H1 (cell line): ENCODE results near the gene THTPA. TPM values are rescaled to one million over a fixed set of nuclear protein-coding genes. Genes with fewer than 3 reads are reported as not detected.

Experiments used
- CTCF ChIA-PET: fragments of 300-600 bp; sonication (Branson Sonifier 250); formaldehyde crosslinking; loops from one replicate; lab custom pipeline; 2021; ENCODE audit not compliant: partially characterized antibody; lab: Charles Lee
- POLR2A ChIA-PET: fragments of 300-600 bp; sonication (Branson Sonifier 250); formaldehyde crosslinking; loops from one replicate; lab custom pipeline; 2021; ENCODE audit warnings: inconsistent platforms; ENCODE audit not compliant: partially characterized antibody; lab: Charles Lee
- DNase-seq, 2 experiments: peaks; one replicate each; pipeline versions ENCODE4 v3.0.0 to v3.0.0-alpha.2; 2010 to 2022; ENCODE audit warnings: low spot score in 2 of 2, low read depth in 1 of 2, mixed read lengths in 1 of 2
- FAIRE-seq: peaks from 2 replicates; lab custom pipeline; 2011; peaks lifted over from hg19 to GRCh38; lab: Jason Lieb, UNC
- H2AFZ ChIP-seq: 2 replicates; pipeline ENCODE4 v1.8.1; 2012; ENCODE audit warnings: low read length, inconsistent platforms
- H2AK5ac ChIP-seq: 2 replicates; pipeline ENCODE4 v1.6.1; 2013; ENCODE audit warnings: low read depth, low read length
- H2BK120ac ChIP-seq: replicated peaks from 2 replicates; pipeline ENCODE3; 2013; ENCODE audit warnings: low read depth, low read length, inconsistent platforms
- H2BK12ac ChIP-seq: 2 replicates; pipeline ENCODE4 v1.6.1; 2013; ENCODE audit warnings: low read depth, low read length
- H2BK15ac ChIP-seq: 2 replicates; pipeline ENCODE4 v1.6.1; 2013; ENCODE audit warnings: low read length
- H2BK20ac ChIP-seq: 2 replicates; pipeline ENCODE4 v1.6.1; 2013; ENCODE audit warnings: low read length
- H2BK5ac ChIP-seq: 2 replicates; pipeline ENCODE4 v1.6.1; 2013; ENCODE audit warnings: low read depth, low read length
- H3K14ac ChIP-seq: 2 replicates; pipeline ENCODE4 v1.6.1; 2013; ENCODE audit warnings: inconsistent platforms; ENCODE audit not compliant: insufficient read length
- H3K18ac ChIP-seq: 2 replicates; pipeline ENCODE4 v1.6.1; 2013; ENCODE audit warnings: low read length; ENCODE audit errors: extremely low read depth
- H3K23ac ChIP-seq: 2 replicates; pipeline ENCODE4 v1.6.1; 2013; ENCODE audit warnings: inconsistent platforms; ENCODE audit not compliant: insufficient read length
- H3K23me2 ChIP-seq: 2 replicates; pipeline ENCODE4 v1.6.1; 2013; ENCODE audit warnings: low read depth, low read length
- H3K27ac ChIP-seq: 2 replicates; pipeline ENCODE4 v1.6.1; 2011; ENCODE audit warnings: low read depth, low read length, inconsistent platforms
- H3K27me3 ChIP-seq, 4 experiments: replicated peaks in 1 of 4; 1 replicate in 1 of 4; 2 replicates in 3 of 4; pipeline versions ENCODE4 v1.6.1 to v1.8.1; 2011 to 2013; ENCODE audit warnings: low read length in 3 of 4, mild to moderate bottlenecking in 3 of 4, inconsistent platforms in 2 of 4, mixed read lengths in 2 of 4, moderate library complexity in 1 of 4; ENCODE audit not compliant: control insufficient read depth in 3 of 4, insufficient read depth in 3 of 4; ENCODE audit errors: extremely low read depth in 1 of 4
- H3K36me3 ChIP-seq, 4 experiments: 2 replicates each; pipeline versions ENCODE4 v1.6.1 to v1.8.1; 2011 to 2013; ENCODE audit warnings: mild to moderate bottlenecking in 4 of 4, low read length in 3 of 4, moderate library complexity in 2 of 4, control low read depth in 1 of 4, inconsistent platforms in 1 of 4; ENCODE audit not compliant: insufficient read depth in 4 of 4, control insufficient read depth in 2 of 4
- H3K4ac ChIP-seq: replicated peaks from 2 replicates; pipeline ENCODE3; 2013; ENCODE audit warnings: low read length, low read depth, mixed read lengths, inconsistent platforms; ENCODE audit not compliant: insufficient read length
- H3K4me1 ChIP-seq, 4 experiments: replicated peaks in 1 of 4; 1 replicate in 1 of 4; 2 replicates in 3 of 4; pipeline versions ENCODE4 v1.6.1 to v1.8.1; 2011 to 2013; ENCODE audit warnings: low read length in 3 of 4, inconsistent platforms in 2 of 4, mixed read lengths in 1 of 4; ENCODE audit not compliant: insufficient read depth in 4 of 4, control insufficient read depth in 3 of 4
- H3K4me2 ChIP-seq, 2 experiments: 2 replicates each; pipeline versions ENCODE4 v1.6.1 to v1.8.1; 2011 to 2013; ENCODE audit warnings: low read depth in 2 of 2, low read length in 2 of 2, control low read depth in 1 of 2, inconsistent platforms in 1 of 2, mild to moderate bottlenecking in 1 of 2; ENCODE audit not compliant: insufficient read depth in 1 of 2
- H3K4me3 ChIP-seq, 4 experiments: fragments of 200-600, 300-600 bp in 1 of 4; sonication (generic), shearing (Covaris generic), sonication (Bioruptor Twin) in 1 of 4; 2 replicates each; pipeline versions ENCODE4 v1.5.1 to v1.8.1; 2011 to 2016; ENCODE audit warnings: low read length in 4 of 4, low read depth in 3 of 4, control low read depth in 2 of 4, inconsistent platforms in 2 of 4, mild to moderate bottlenecking in 2 of 4, mixed read lengths in 1 of 4, moderate library complexity in 1 of 4; ENCODE audit not compliant: insufficient read depth in 2 of 4; ENCODE audit errors: extremely low read depth in 1 of 4
- H3K56ac ChIP-seq: replicated peaks from 2 replicates; pipeline ENCODE3; 2013; ENCODE audit warnings: low read depth, mild to moderate bottlenecking, mixed read lengths, low read length, inconsistent platforms; ENCODE audit not compliant: insufficient read length
- H3K79me1 ChIP-seq: 2 replicates; pipeline ENCODE4 v1.6.1; 2013; ENCODE audit warnings: low read depth, low read length, control low read depth
- H3K79me2 ChIP-seq, 2 experiments: 2 replicates each; pipeline versions ENCODE4 v1.6.1 to v1.8.1; 2012 to 2013; ENCODE audit warnings: low read length in 2 of 2, mild to moderate bottlenecking in 2 of 2, inconsistent platforms in 1 of 2; ENCODE audit not compliant: insufficient read depth in 2 of 2, control insufficient read depth in 1 of 2
- H3K9ac ChIP-seq, 4 experiments: replicated peaks in 1 of 4; 1 replicate in 1 of 4; 2 replicates in 3 of 4; pipeline versions ENCODE4 v1.6.1 to v1.8.1; 2011 to 2013; ENCODE audit warnings: low read depth in 3 of 4, low read length in 3 of 4, control low read depth in 2 of 4, mild to moderate bottlenecking in 2 of 4, moderate library complexity in 2 of 4, inconsistent platforms in 1 of 4; ENCODE audit errors: extremely low read depth in 1 of 4
- H3K9me3 ChIP-seq, 2 experiments: 2 replicates each; pipeline versions ENCODE4 v1.6.1 to v1.8.1; 2012 to 2013; ENCODE audit warnings: mild to moderate bottlenecking in 2 of 2, moderate library complexity in 2 of 2, control low read depth in 1 of 2, inconsistent platforms in 1 of 2, low read depth in 1 of 2, low read length in 1 of 2, mixed read lengths in 1 of 2; ENCODE audit not compliant: insufficient read depth in 2 of 2
- H4K20me1 ChIP-seq, 2 experiments: replicated peaks in 1 of 2; 2 replicates each; pipeline versions ENCODE3 to v1.8.1; 2011 to 2013; ENCODE audit warnings: inconsistent platforms in 2 of 2, low read length in 2 of 2, mild to moderate bottlenecking in 1 of 2; ENCODE audit not compliant: insufficient read depth in 2 of 2, control insufficient read depth in 1 of 2
- H4K5ac ChIP-seq: 2 replicates; pipeline ENCODE4 v1.6.1; 2013; ENCODE audit warnings: low read length, low read depth, mixed read lengths, inconsistent platforms; ENCODE audit not compliant: insufficient read length
- H4K8ac ChIP-seq: 2 replicates; pipeline ENCODE4 v1.8.0; 2013; ENCODE audit warnings: mild to moderate bottlenecking, moderate library complexity, low read length, inconsistent platforms; ENCODE audit not compliant: insufficient read depth; ENCODE audit errors: extremely low read depth
- H4K91ac ChIP-seq: replicated peaks from 2 replicates; pipeline ENCODE3; 2013; ENCODE audit warnings: low read length, mixed read lengths, inconsistent platforms; ENCODE audit not compliant: insufficient read length
- ATF2 ChIP-seq: IDR thresholded peaks from 2 replicates; pipeline ENCODE4 v1.6.1; 2012; ENCODE audit warnings: low read length, inconsistent platforms
- BRCA1 ChIP-seq: IDR thresholded peaks from 2 replicates; pipeline ENCODE4 v1.6.1; 2012; ENCODE audit warnings: low read depth, low read length, improper control_type of control experiment
- CHD1 ChIP-seq: IDR thresholded peaks from 2 replicates; pipeline ENCODE4 v1.6.1; 2012; ENCODE audit warnings: low read depth, low read length, improper control_type of control experiment
- MAX ChIP-seq: IDR thresholded peaks from 2 replicates; pipeline ENCODE4 v1.6.1; 2012; ENCODE audit warnings: inconsistent platforms
- RFX5 ChIP-seq: IDR thresholded peaks from 2 replicates; pipeline ENCODE4 v1.6.1; 2011; ENCODE audit warnings: low read depth, low read length, improper control_type of control experiment, borderline replicate concordance
- TAF1 ChIP-seq: IDR thresholded peaks from 2 replicates; pipeline ENCODE4 v1.6.1; 2011; ENCODE audit warnings: mild to moderate bottlenecking, low read depth, low read length
- WGBS, 2 experiments: shearing (Covaris generic) in 1 of 2; methylation state at CpG; one replicate each; pipeline versions ENCODE4 v1.1.6 to v1.1.7; 2013 to 2015; ENCODE audit warnings: low lambda C conversion rate in 2 of 2, mixed read lengths in 2 of 2, inconsistent platforms in 1 of 2, low coverage in 1 of 2, missing lambda C conversion rate in 1 of 2; ENCODE audit not compliant: insufficient replicate concordance in 2 of 2, insufficient coverage in 1 of 2, insufficient read length in 1 of 2; ENCODE audit errors: extremely low coverage in 1 of 2, missing lambda C conversion rate in 1 of 2; 5-methylcytosine and 5-hydroxymethylcytosine counted together
- polyA plus RNA-seq, 7 experiments: library from polyadenylated mRNA; depleted of rRNA in 3 of 7; stranded (reverse) in 5 of 7; unstranded in 2 of 7; fragments of >200 nt in 5 of 7; fragments of 200-250 nt in 2 of 7; gene quantifications; 1 replicate in 5 of 7; 2 replicates in 1 of 7; 4 replicates in 1 of 7; pipeline versions ENCODE4 v1.2.1 to v1.2.3, GENCODE V29; 2011 to 2013; ENCODE audit warnings: missing spikeins in 2 of 7, mixed read lengths in 2 of 7
- total RNA-seq: library from RNA; stranded (reverse); fragmentation: NEBNext Ultra II Directional; extraction: Animal tissue kit (Norgen Biotek cat#: 25700); gene quantifications from 2 replicates; pipeline ENCODE4 v1.2.1, GENCODE V29; 2021

THTPA gene
- total and polyA plus RNA-seq, 2 of the 8 experiments (the other 6 are each of a cell fraction or from before 2014, with no cell fraction given), result 16.6 to 19.0 TPM

GRCh38 chr14:23523229-23524016 lies 32.6 kb upstream of the THTPA start:
- Histone ChIP-seq H2BK15ac (no peak overlapping the region), H3K4me2 (no peak overlapping the region), H3K4me1 (peaks cover 4 to 11% (median 8%) of the 10 kb centered on the region in 4 experiments), H3K56ac (no peak overlapping the region), H4K91ac (no peak overlapping the region), H3K9ac (no peak overlapping the region), H3K23ac (no peak overlapping the region), H2BK12ac (no peak overlapping the region), H3K27me3 (no peaks in the 10 kb centered on the region), H3K23me2 (no peaks in the 10 kb centered on the region), H3K9me3 (no peaks in the 10 kb centered on the region), H2AFZ (no peak overlapping the region), H3K79me2 (no peaks in the 10 kb centered on the region), H3K36me3 (peaks cover 2 to 40% (median 20%) of the 10 kb centered on the region in 4 experiments), H3K79me1 (no peaks in the 10 kb centered on the region), H3K4ac (no peak overlapping the region), H2BK120ac (no peak overlapping the region), H4K8ac (no peak overlapping the region), H2BK5ac (no peak overlapping the region), H2BK20ac (no peak overlapping the region), H2AK5ac (no peak overlapping the region), H3K4me3 (no peak overlapping the region), H4K5ac (no peak overlapping the region), H3K18ac (no peak overlapping the region), H3K27ac (no peak overlapping the region; the same call in 1 of the 2 replicates), H3K14ac (no peak overlapping the region), H4K20me1 (peaks cover 0 to 3% of the 10 kb centered on the region in 2 experiments)
- DNase-seq (no peak), FAIRE-seq (no peak)
- POLR2A ChIA-PET, result interaction anchor here (0.7 to 52.7 kb wide), 7 partner anchors 5 to 460 kb away, joined by 3 to 1523 read pairs (median 4); partner anchors contain the start of genes AP1G2, THTPA and ZFHX2
- CTCF ChIA-PET, result interaction anchor here (0.7 to 70.5 kb wide), 7 partner anchors 9 to 67 kb away, joined by 3 to 2092 read pairs (median 5); partner anchors contain the start of genes AP1G2, NGDN, THTPA and ZFHX2
- no peak for TF ChIP-seq ATF2
- TF ChIP-seq MAX, result no peak
- TF ChIP-seq TAF1, result no peak
- TF ChIP-seq CHD1, result no peak
- no peak for TF ChIP-seq BRCA1
- no peak for TF ChIP-seq RFX5
- 95% methylated on average over 16 of the region's 16 CpGs; no CpG with 5 or more reads in 1 of the 2 experiments for WGBS, 2 experiments
